Psoas muscle (tissue), 8 donors: ENCODE measurements around the gene MYL5. TPM values are rescaled to one million over a fixed set of nuclear protein-coding genes. Genes with fewer than 3 reads are reported as not detected.

Experiments
- ATAC-seq, 4 donors: fragments of 200-7000 bp; cut with Tn5 transposase; one replicate each; pipeline ENCODE4 v1.9.1; 2020; ENCODE audit warnings: moderate library complexity in 3 of 4, mild to moderate bottlenecking in 2 of 4
- DNase-seq, 2 donors: peaks; one replicate each; pipeline ENCODE4 v3.0.0-alpha.2; 2020
- H3K27ac ChIP-seq: fragments of 200-600 bp; one replicate; pipeline ENCODE4 v1.8.0; 2022
- H3K27me3 ChIP-seq, 3 donors: fragments of 200-600 bp in 1 of 3; one replicate each; pipeline versions ENCODE4 v1.6.1 to v1.8.0; 2013 to 2022; ENCODE audit warnings: low read length in 2 of 3, mild to moderate bottlenecking in 2 of 3, moderate library complexity in 1 of 3; ENCODE audit not compliant: insufficient read depth in 3 of 3
- H3K36me3 ChIP-seq, 2 donors: fragments of 200-600 bp in 1 of 2; one replicate each; pipeline versions ENCODE4 v1.6.1 to v1.8.0; 2013 to 2022; ENCODE audit warnings: low read depth in 1 of 2, mild to moderate bottlenecking in 1 of 2, moderate library complexity in 1 of 2; ENCODE audit not compliant: insufficient read depth in 1 of 2
- H3K4me1 ChIP-seq: fragments of 200-600 bp; one replicate; pipeline ENCODE4 v1.8.0; 2022
- H3K4me3 ChIP-seq: fragments of 200-600 bp; one replicate; pipeline ENCODE4 v1.8.0; 2022; ENCODE audit warnings: mild to moderate bottlenecking
- H3K9me3 ChIP-seq: fragments of 200-600 bp; one replicate; pipeline ENCODE4 v1.8.0; 2022
- CTCF ChIP-seq: fragments of 200-600 bp; IDR thresholded peaks from one replicate; pipeline ENCODE4 v1.8.0; 2022; ENCODE audit warnings: antibody characterized with exemption
- WGBS, 3 donors: extraction: QIAGEN DNeasy Blood & Tissue Kit; methylation state at CpG; one replicate each; pipeline versions ENCODE4 v1.1.6 to v1.1.7; 2013; 5-methylcytosine and 5-hydroxymethylcytosine counted together
- intact Hi-C, 2 donors: fragments of 100-400 bp; cut with DNase I; formaldehyde crosslinking; loops; one replicate each; pipeline versions ENCODE4 v1.11.0 to v1.14.2; 2022
- polyA plus RNA-seq, 3 donors: library from polyadenylated mRNA; stranded (reverse); fragments of 200-250 nt; gene quantifications; one replicate each; pipeline ENCODE4 v1.2.3, GENCODE V29; 2013
- total RNA-seq, 4 donors: library from RNA; stranded (reverse); fragmentation: NEBNext Ultra II Directional in 2 of 4; extraction: Animal tissue kit (Norgen Biotek cat#: 25700) in 2 of 4; gene quantifications; one replicate each; pipeline versions ENCODE4 v1.2.1 to v1.2.4, GENCODE V29; 2021 to 2023
- donor health status: healthy with polysubstance abuse.
- donor health status: DM: no; HTN: no; CAD: no; lungs with moderate emphysema.
- donor health status: Bipolar disorder and iron deficiency.
- donor health status: healthy.
- donor health status: DM: yes; HTN: yes; CAD: no.
- donor health status: DM: no; HTN: no; CAD: no.
- donor health status: DM: no; HTN: no; CAD: no.
- donor health status: DM: yes; HTN: yes; CAD: no.

The MYL5 gene
- total and polyA plus RNA-seq, 7 donors: 2.0 to 11.2 (median 5.4) TPM

- no peak for ATAC-seq
- peak in 1 of 2 donors; percentile 31 for DNase-seq
- Histone ChIP-seq H3K9me3 (no peaks in the 10 kb centered on the region), H3K27me3 (peaks cover 0 to 52% (median 14%) of the 10 kb centered on the region in 3 donors), H3K4me1 (no peaks in the 10 kb centered on the region), H3K36me3 (no peaks in the 10 kb centered on the region), H3K27ac (no peak overlapping the region), H3K4me3 (no peak overlapping the region)
- intact Hi-C loops: no loop called here
- 68 to 78% (median 72%) methylated on average over 18 of the region's 18 CpGs for WGBS, 3 donors
- no peak for TF ChIP-seq CTCF
Observed at GRCh38 chr4:650461-650860, 23.9 kb upstream of the MYL5 start.

GRCh38 chr4:650951-651883 is 23.1 kb upstream of the MYL5 start:
- no peaks in the 10 kb centered on the region for H3K4me1 ChIP-seq
- intact Hi-C loops: no loop called here
- DNase-seq: peak in 1 of 2 donors; percentile 39
- H3K9me3 ChIP-seq: no peaks in the 10 kb centered on the region
- H3K27me3 ChIP-seq: peaks cover 0 to 52% (median 18%) of the 10 kb centered on the region in 3 donors
- no peak for ATAC-seq
- H3K36me3 ChIP-seq: no peaks in the 10 kb centered on the region
- H3K4me3 ChIP-seq: no peak overlapping the region
- 28 to 38% (median 37%) methylated on average over 42 to 49 of the region's 49 CpGs for WGBS, 3 donors
- TF ChIP-seq CTCF: no peak
- H3K27ac ChIP-seq: no peak overlapping the region

- Histone ChIP-seq H3K4me1 (no peaks in the 10 kb centered on the region), H3K27me3 (peaks cover 0 to 51% (median 18%) of the 10 kb centered on the region in 3 donors), H3K9me3 (no peaks in the 10 kb centered on the region), H3K4me3 (no peak overlapping the region), H3K36me3 (no peaks in the 10 kb centered on the region), H3K27ac (no peak overlapping the region)
- ATAC-seq (no peak), DNase-seq (peak in 1 of 2 donors; percentile 17)
- no peak for TF ChIP-seq CTCF
- intact Hi-C loops: no loop called here
- 63 to 69% (median 68%) methylated on average over 24 of the region's 24 CpGs for WGBS, 3 donors
Observed at GRCh38 chr4:651884-652642, 22.3 kb upstream of the MYL5 start.

- Histone ChIP-seq H3K4me3 (no peak overlapping the region), H3K27me3 (peaks cover 0 to 50% (median 14%) of the 10 kb centered on the region in 3 donors), H3K36me3 (no peaks in the 10 kb centered on the region), H3K9me3 (no peaks in the 10 kb centered on the region), H3K27ac (no peak overlapping the region), H3K4me1 (no peaks in the 10 kb centered on the region)
- no peak for ATAC-seq
- WGBS, 3 donors: 71 to 81% (median 73%) methylated on average over 35 of the region's 35 CpGs
- intact Hi-C loops: no loop called here
- peak in 1 of 2 donors; percentile 49 for DNase-seq
- no peak for TF ChIP-seq CTCF
Observed at GRCh38 chr4:653080-653821, 21.1 kb upstream of the MYL5 start.
